Kasumi-1 (cell line): ENCODE data around the gene PRKCH.
"Not testable (repeated sequence)": the region's sequence is repeated elsewhere in the genome, so short reads cannot be mapped to it uniquely, and the experiment has no call there.

ENCODE experiments used
- DNase-seq, 2 experiments: peaks; one replicate each; lab custom pipeline; 2025; lab: John Stamatoyannopoulos, UW

The PRKCH gene

DNA sequence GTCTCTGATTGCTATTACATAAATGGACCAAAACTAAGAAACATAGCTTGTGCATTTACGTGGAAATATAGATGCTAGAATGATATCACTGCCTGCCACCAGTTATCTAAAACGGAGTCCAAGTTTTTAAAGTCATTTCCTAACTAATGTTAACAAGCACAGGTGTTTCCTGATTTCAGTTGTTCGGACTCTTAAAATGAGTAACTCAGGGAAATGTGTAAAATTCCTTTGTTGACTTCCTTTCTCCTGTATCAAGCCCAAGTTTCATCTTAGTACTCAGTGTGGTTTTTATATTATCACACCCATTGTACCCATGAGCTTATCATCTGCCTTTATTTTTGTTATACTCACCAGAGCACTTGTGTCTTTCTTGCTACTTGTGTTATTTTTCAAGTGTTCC is 13.2 kb upstream of the PRKCH start:
- DNase-seq: peak; percentile 77 to 79

DNA sequence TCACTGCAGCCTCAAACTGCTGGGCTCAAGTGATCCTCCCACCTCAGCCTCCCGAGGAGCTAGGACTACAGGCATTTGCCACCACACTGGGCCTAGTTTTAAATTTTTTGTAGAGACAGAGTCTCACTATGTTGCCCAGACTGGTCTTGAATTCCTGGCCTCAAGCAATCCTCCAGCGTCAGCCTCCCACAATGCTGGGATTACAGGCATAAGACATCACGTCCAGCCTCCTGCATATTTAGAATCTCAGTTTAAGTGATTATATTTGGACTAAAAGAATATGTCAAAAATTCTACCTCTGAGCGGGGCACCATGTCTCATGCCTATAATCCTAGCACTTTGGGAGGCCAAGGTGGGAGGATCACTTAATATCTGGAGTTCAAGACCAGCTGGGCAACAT is 12.7 kb upstream of the PRKCH start:
- DNase-seq: not testable (repeated sequence)

DNA sequence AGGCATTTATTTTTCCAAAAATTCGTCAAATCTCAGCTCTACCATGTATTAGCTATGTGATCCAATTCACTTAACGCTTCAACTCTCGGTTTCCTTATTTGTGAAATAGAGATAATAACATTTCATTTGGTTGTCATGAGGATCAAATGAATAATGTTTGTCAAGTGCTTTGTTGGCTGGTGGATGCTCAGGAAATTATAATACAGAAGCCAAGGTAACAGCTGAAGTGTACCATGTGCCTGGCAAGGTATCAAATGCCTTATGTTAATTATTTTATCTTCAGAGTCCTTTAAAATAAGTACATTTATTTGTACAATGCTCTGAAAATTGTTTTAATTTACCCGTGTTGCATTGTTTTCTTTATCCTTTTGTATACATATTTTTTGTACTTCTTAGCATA is 6.1 kb upstream of the PRKCH start:
- DNase-seq: no peak

DNA sequence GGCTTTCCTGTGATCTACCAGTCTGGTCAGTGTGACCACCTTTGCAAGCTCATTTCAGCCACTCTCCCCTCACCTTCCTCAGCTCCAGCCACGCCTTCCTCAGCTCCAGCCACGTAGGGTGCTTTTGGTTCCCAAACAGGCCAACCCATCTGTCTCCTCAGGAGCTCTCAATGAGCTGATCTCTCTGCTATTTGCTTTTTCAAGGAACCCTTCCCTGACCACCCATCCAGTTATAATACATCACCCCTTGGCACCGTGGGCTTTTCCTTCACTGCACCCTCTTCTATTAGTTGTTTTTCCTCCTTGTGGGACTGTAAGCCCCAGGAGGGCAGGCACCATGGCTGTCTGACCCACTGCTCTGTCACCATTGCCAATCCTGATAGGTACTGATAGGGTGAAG is 2.3 kb upstream of the PRKCH start:
- DNase-seq: no peak

DNA sequence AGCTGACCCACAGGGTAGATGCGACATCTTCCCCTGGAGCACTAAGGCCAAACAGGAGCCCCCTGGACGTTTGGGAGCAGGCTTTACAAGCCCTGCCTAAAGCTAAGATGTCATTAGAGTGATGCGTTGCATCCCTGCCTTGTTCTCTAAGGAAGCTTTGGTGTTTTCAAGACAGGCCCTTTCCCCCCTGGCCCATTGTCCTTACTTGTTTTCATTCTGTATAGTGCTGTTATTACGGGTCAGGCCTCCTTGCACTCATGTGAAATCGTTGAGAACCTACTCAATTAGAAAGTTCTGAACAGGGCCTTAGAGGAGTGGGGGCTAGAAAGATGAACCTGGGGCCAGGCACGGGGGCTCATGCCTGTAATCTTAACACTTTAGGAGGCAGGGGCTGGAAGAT is 1.7 kb upstream of the PRKCH start:
- no peak for DNase-seq

DNA sequence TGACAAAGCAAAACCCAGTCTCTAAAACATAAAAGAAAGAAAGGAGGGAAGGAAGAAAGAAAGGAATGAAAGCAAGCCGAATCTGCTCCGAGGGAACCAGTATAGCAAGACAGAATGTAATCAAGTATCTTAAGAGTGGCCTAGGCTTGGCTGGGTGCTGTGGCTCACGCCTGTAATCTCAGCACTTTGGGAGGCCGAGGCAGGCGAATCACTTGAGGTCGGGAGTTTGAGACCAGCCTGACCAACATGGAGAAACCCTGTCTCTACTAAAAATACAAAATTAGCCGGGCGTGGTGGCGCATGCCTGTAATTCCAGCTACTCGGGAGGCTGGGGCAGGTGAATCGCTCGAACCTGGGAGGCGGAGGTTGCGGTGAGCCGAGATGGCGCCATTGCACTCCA is 1.2 kb upstream of the PRKCH start:
- not testable (repeated sequence) for DNase-seq

DNA sequence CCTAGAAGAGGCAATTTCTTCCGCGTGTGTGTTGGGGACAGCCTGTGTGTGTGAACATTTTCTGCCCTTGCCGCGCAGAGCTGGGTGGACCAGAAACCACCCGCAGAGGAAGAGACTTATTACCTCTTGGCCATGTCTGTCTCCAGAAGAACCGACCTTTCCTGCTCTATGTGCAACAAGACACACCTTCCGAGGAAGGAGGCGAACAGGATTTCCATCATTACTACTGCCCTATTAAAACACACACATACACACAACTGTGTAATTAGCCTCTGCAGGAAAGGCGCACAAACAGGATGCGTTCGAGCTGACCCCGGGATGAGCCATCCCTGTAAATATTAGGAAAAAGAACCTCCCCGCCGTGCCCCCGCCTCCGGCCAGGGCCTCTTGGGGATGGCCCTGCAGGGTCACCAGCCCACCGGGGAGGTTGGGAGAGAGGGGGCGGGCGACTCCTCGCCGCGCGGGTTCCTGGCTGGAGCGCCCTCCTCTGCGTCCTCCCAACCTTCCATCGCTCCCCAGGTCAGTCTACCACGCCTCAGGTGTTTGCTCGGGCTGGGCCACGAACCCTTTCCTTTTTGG is 484 bp upstream of the PRKCH start:
- DNase-seq: no peak

DNA sequence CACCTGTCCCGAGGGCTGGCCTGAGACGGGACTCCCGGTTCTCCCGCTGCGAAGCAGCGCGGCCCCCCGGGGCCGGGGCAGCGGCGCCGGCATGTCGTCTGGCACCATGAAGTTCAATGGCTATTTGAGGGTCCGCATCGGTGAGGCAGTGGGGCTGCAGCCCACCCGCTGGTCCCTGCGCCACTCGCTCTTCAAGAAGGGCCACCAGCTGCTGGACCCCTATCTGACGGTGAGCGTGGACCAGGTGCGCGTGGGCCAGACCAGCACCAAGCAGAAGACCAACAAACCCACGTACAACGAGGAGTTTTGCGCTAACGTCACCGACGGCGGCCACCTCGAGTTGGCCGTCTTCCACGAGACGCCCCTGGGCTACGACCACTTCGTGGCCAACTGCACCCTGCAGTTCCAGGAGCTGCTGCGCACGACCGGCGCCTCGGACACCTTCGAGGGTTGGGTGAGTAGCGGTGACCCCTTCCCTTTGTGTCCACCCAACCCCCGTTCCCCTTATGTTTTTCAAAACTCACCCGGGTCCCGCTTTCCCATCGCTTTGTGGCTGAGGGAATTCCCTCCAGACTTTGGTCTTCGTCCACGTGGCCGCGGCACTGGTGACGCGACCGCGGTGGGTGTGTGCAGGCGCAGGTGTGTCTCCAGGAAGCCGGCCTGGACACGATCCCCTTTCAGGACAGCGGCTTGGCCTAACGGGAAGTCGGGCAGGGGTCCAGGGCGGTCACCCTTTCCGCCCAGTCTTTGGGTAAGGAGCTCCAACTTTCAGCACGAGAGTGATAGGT is 826 bp downstream of the PRKCH start:
- DNase-seq: no peak

DNA sequence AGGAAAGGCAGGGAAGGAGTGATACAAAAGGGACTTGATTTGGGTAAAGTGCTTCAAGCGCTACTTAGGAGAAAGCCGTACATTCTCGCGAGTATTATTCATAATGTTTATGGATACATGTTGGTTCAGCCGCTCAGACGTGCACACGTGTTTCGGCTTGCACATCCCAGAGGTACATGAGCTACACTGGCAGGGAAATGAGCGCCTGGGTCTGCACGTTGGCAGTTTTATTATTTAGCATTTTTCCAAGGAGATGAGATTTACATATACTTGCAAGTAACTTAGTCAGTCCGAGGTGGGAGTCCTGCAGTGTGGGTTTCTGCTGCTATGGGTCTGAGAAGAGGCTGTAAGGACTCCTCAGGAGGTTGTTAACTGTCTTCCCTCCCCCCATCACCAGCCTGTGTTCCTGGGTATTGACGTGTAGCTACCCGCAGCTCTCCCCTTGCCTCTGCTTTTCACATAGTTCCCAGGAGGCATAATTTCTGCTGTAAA is 1.5 kb downstream of the PRKCH start:
- DNase-seq: peak; percentile 41 to 45

DNA sequence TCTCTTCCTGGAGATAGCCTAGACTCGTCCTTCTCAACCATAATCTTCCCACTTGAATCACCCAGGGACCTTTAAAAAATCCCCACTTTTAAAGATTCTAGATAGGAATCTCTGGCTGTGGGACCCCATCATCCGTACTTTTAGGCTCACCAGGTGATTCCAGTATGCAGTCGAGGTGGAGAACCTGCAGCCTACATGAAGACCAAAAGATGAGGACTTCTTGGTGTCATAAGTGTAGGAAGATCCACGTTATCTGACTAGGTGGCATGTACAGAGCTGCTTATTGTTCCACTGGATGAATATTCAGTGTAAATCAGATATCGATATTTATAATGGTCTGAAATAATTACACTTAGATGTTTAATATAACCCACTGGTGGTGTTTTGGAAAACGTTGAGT is 2.6 kb downstream of the PRKCH start:
- no peak for DNase-seq

DNA sequence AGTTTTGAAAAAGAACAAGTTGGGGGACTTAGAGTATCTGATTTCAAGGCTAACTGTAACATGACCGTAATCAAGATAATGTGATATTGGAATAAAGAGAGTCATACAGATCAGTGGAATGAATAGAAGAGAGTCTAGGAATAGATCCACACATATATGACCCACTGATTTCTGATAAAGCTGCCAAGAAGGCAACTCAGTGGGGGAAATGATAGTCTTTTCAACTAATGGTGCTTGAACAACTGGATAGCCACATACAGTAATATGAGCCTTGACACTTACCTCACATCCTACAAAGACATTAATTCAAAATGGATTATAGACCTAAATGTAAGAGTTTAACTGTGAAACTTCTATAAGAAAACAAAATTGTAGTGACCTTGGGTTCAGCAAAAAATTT is 3.8 kb downstream of the PRKCH start:
- DNase-seq: no peak

DNA sequence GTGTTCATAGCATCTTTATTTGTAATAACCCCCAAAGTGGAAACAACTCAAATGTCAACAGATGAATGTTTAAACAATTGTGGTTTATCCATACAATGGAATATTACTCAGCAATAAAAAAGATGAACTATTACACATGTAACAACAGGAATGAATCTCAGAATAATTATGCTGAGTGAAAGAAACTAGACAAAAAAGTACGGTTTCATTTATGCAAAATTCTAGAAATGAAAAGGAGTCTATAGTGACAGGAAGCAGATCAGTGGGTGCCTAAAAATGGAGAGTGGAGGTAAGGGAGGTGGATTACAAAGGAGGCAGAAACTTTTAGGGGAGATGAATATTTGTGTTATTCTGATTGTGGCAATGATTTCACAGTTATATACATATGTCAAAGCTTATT is 4.8 kb downstream of the PRKCH start:
- no peak for DNase-seq

DNA sequence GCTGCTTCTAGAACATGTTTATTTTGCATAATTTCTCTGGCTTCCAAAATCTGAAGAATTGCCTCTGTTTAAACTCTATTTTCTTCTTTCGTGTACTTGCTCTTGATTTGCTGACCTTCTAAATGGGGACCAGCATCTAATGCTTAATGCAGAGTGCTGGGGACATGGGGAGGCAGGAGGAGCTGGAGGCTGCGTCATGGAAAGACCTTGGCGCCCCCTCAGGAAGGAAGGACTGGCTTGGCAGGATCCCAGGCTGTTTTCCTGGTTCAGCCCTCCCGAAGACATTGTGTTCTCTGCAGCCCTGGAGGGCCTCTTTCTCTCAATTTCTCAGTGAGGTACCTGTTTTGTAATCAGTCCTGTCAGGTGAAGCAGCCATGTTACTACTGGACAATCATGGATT is 5.5 kb downstream of the PRKCH start:
- peak; percentile 13 to 31 for DNase-seq

DNA sequence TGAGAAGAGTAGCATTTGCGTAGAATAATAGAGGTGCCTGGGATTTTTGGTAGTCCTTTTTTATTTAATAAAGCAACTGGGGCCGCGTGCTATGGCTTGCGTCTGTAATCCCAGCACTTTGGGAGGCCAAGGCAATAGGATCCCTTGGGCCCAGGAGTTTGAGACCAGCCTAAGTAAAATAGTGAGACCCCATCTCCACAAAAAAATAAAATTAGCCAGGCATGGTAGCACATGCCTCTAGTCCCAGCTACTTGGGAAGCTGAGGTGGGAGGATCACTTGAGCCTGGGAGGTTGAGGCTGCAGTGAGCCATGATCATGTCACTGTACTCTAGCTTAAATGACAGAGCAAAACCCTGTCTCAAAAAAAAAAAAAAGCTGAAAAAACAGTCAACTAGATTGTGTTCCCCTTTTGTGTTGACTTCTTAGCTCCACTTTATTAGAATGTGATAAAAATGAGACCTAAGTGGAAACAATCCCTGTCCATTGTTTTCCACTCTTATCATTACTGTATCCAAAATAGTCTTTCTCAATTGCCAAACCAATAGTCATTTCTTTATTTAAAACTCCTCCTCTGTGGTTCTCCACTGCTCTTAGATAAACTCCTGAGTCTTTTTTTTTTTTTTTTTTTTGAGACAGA is 7.4 kb downstream of the PRKCH start:
- no peak for DNase-seq

DNA sequence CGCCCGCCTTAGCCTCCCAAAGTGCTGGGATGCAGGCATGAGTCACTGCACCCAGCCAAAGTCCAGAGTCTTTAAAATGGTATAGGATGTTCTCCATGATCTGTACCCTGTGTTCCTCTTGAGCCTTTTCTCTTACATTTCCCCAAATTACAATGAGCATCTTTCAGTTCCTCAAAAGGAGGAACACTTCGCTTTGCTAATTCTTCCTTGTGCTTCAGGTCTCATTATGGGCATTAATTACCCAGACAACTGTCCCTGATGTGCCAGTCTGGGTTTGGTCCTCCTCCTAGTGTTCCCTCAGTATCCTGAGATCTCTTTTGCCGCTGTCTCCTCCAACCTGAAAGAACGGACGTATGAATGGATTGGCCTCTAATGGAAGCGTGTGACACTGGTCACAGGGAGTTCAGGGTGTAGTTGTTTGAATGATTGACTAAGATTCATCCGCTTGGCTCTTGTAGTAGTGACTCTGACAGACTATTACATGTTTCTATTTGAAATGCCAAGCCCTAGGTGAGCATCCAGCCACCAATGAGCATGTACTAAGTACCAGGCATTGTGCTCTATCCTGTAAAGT is 8.2 kb downstream of the PRKCH start:
- DNase-seq: peak in 1 of 2 experiments; percentile 15

DNA sequence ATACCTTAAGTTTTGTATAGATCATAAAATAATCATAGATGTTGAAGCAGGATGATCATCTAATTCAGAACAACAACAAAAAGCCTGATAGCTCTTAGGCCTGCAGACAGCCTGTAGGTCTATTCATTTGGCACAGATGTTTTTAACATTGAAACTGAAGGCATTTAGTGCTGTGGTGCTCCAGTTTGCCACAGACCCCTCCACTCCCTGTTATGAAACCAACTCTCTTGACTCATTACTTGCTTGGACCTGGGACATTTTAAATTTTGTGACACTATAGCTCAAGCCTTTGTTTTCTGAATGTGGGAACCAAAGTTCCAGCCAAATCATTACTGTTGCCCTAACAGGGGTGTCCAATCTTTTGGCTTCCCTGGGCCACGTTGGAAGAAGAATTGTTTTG is 9.1 kb downstream of the PRKCH start:
- DNase-seq: no peak

DNA sequence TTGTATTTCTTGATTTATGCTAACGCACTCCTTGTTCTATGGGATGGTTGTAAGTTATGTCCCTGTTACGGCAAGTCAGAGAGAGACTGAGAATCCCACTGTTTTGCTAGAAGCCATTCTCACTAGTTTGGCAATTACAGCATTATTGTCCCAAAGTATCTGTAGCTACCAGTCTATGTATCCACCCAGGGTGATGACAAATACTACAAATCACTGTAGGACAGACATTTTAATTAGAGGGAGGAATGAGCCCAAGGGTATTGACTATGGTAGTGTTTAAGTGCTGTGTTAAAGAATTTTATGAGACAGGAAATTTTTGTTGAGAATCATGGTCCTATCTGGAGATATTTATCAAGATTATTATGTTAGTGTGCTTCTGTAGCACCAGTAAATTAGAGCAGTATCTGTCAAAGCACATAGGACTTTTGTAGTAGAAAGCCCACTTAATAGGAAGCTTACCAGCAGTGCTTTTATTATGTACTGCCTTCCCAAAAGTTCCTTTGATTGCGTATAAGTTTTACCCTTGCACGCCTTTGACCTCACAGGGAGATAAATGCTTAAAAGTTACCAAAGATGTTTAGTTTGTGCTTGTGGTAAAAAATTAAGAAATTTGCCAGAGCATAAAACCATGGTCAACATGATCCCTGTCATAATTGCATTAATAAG is 10.7 kb downstream of the PRKCH start:
- no peak for DNase-seq

DNA sequence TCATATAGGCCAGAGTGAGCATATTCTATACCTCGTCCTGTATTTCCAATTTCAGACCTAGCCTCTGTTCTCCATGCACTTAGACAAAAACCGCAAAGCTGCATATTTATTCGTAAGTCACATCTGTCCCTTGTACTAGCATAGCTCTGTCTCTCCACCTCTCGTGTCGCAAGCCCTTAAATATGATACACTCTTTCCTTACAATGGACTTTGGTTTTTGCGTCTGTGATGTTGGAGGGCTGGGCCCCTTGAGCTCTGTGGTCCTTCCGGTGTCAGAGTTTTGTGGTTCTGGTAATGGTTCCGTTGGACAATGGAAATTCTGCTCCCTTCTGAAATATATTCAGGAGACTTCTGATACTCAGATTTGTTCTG is 11.3 kb downstream of the PRKCH start:
- DNase-seq: no peak

DNA sequence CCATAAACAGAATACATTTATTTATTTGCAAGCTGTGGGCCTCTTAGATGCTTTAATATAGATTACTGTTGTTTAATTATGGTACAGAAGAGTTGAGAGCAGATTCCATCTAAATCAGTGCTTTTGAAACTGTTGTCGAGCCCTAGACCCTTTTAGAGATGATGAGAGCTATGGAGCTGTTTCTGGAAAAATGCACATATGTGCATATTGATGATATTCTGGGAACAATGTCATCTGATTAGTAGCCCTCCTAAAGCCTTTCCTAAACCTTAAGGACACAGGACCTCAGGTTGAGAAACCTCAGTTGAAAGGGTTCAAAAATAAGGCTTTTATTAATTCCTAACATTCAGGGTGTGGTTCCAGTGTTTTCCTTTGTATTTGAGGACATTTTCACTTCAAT is 11.7 kb downstream of the PRKCH start:
- DNase-seq: no peak

DNA sequence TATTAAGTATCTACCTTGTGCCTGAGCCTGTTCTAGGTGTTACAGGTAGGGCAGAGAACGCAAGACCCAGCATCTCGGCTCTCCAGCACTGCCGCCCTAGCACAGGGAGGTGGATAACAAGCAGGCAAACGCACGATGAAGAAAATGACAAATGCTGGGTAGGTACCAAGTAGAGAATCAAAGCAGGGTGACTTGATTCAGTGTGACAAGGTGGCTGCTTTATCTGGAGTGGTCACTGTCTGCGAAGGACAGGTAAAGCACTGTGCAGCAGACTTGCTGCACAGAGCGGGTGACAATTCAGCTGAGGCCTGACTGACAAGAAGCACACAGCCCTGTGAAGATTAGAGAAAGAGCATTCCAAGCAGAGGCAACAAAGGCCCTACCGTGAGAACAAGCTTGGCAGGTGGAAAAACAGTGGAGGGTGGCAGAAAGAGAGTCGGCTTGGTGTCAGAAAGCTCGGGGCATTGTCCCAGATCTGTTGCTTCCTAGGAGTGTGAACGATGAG is 12.9 kb downstream of the PRKCH start:
- DNase-seq: no peak

DNA sequence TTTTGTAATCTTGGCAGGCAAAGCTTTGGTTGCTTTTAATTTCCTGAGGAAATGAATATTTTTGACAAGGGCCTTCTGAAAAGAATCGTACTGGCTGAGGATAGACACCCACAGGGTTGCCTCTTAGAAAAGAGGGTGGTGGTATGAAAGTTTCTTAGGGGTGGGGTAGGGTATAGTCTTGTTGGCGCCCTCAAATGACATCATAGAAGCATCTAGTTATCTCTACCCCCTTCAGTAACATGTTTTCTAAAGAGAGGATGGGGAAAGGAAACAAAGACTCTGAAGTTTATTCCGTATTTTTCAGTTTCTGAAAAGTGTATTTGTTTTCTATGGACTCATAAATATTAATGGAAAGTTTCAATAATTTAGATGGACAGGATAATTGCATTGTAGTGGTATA is 13.7 kb downstream of the PRKCH start:
- no peak for DNase-seq

DNA sequence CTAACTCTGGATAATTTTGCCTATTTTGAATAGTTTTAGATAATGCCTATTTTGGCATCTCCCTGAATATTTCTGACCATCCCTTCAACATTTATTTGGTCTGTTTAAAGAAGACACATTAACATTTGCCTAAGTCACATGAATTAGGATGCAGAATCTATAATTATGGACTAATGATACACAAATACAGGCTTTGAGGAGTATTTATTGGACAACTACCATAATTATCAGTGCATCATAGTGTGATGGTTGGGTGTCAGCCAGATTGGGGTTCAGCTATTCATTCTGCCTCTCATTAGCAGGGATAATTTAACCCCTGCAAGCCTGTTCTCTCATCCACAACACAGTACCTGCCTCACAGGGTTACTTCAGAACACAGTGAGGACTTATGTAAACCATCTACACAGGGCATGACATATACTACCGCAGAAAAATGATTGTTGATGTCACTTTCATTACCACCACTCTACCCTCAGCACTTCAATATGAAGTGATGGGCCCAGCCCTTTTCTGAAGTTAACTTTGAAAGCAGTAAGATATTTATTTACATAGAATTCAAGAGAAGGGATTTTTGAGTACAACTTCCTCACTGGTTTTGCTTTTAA is 14.4 kb downstream of the PRKCH start:
- DNase-seq: no peak
